MCF 10A (cell line): Measurements from ENCODE around the gene AARS2. TPM values are rescaled to one million over a fixed set of nuclear protein-coding genes. Genes with fewer than 3 reads are reported as not detected.
"Not testable (repeated sequence)": the region's sequence is repeated elsewhere in the genome, so short reads cannot be mapped to it uniquely, and the experiment has no call there.

Experiments used
- BruUV-seq: library from RNA; stranded (reverse); fragments of 400-500 nt; replicated peaks from 2 replicates; lab custom pipeline; 2021; lab: Mats Ljungman, UMichigan
- CTCF ChIA-PET: fragments of 300-600 bp; sonication (Branson Sonifier 250); formaldehyde crosslinking; extraction: SDS; loops from one replicate; lab custom pipeline; 2021; ENCODE audit warnings: antibody characterized with exemption, inconsistent platforms; lab: Yijun Ruan, JAX
- POLR2A ChIA-PET: fragments of 300-600, 350-650 bp; sonication (Branson Sonifier 250); formaldehyde crosslinking; extraction: SDS; loops from one replicate; lab custom pipeline; 2020; ENCODE audit warnings: antibody characterized with exemption, inconsistent platforms; lab: Yijun Ruan, JAX
- DNase-seq: peaks from one replicate; pipeline ENCODE4 v3.0.0-alpha.2; 2018; ENCODE audit not compliant: unreplicated experiment
- H3K27ac Mint-ChIP-seq: one replicate; pipeline ENCODE4 v1.8.0; 2022; ENCODE audit warnings: mild to moderate bottlenecking, low read depth, mixed read lengths; ENCODE audit not compliant: unreplicated experiment
- H3K27me3 Mint-ChIP-seq: one replicate; pipeline ENCODE4 v1.8.0; 2022; ENCODE audit warnings: mixed read lengths; ENCODE audit not compliant: insufficient read depth, unreplicated experiment
- H3K36me3 Mint-ChIP-seq: one replicate; pipeline ENCODE4 v1.8.0; 2022; ENCODE audit warnings: mild to moderate bottlenecking, moderate library complexity, mixed read lengths; ENCODE audit not compliant: insufficient read depth, unreplicated experiment
- H3K4me1 Mint-ChIP-seq: one replicate; pipeline ENCODE4 v1.8.0; 2022; ENCODE audit warnings: mixed read lengths; ENCODE audit not compliant: insufficient read depth, unreplicated experiment
- H3K4me3 Mint-ChIP-seq: one replicate; pipeline ENCODE4 v1.8.0; 2022; ENCODE audit warnings: mild to moderate bottlenecking, moderate library complexity, mixed read lengths; ENCODE audit not compliant: unreplicated experiment
- H3K9me3 Mint-ChIP-seq: one replicate; pipeline ENCODE4 v1.8.0; 2022; ENCODE audit warnings: mixed read lengths; ENCODE audit not compliant: unreplicated experiment
- CTCF ChIP-seq: fragments of 200-600 bp; IDR thresholded peaks from one replicate; pipeline ENCODE4 v1.8.0; 2022; ENCODE audit warnings: antibody characterized with exemption, mild to moderate bottlenecking; ENCODE audit not compliant: unreplicated experiment
- intact Hi-C: fragments of 100-400 bp; cut with micrococcal nuclease; formaldehyde crosslinking; loops from 2 replicates; pipeline ENCODE4 v1.14.1; 2022
- total RNA-seq: library from RNA; stranded (reverse); gene quantifications from 2 replicates; pipeline ENCODE4 v1.2.3, GENCODE V29; 2022

AARS2 gene
- total RNA-seq, 1 experiment from 2014 or later: 15.5 TPM

- H3K36me3 Mint-ChIP-seq: no peaks in the 10 kb centered on the region
- no peaks in the 10 kb centered on the region for H3K9me3 Mint-ChIP-seq
- TF ChIP-seq CTCF: no peak
- no peak overlapping the region for H3K27ac Mint-ChIP-seq
- peaks cover 12% of the 10 kb centered on the region for H3K27me3 Mint-ChIP-seq
- ChIA-PET POLR2A (interaction anchor here (0.6 kb wide), 1 partner anchor 28 kb away, joined by 4 read pairs; no protein-coding TSS in a partner anchor), CTCF (interaction anchor here (0.6 to 1.2 kb wide), 3 partner anchors 15 to 156 kb away, joined by 3 read pairs; partner anchors contain the start of gene AARS2)
- H3K4me3 Mint-ChIP-seq: no peak overlapping the region
- DNase-seq: no peak
- no peaks in the 10 kb centered on the region for H3K4me1 Mint-ChIP-seq
- intact Hi-C loops: no loop called here
- no TSS peak for BruUV-seq
Measured at GRCh38 chr6:44327760-44328159, 14.6 kb upstream of the AARS2 start.

- Mint-ChIP-seq H3K9me3 (no peaks in the 10 kb centered on the region), H3K4me3 (no peak overlapping the region), H3K27ac (no peak overlapping the region), H3K27me3 (peaks cover 12% of the 10 kb centered on the region), H3K36me3 (no peaks in the 10 kb centered on the region), H3K4me1 (no peaks in the 10 kb centered on the region)
- TF ChIP-seq CTCF: no peak
- BruUV-seq: no TSS peak
- CTCF ChIA-PET: interaction anchor here (0.6 to 1.6 kb wide), 4 partner anchors 14 to 156 kb away, joined by 3 to 4 read pairs (median 3); partner anchors contain the start of gene AARS2
- POLR2A ChIA-PET: interaction anchor here (0.6 kb wide), 1 partner anchor 28 kb away, joined by 4 read pairs; no protein-coding TSS in a partner anchor
- no peak for DNase-seq
- intact Hi-C loops: no loop called here
Measured at GRCh38 chr6:44327096-44327495, 13.9 kb upstream of the AARS2 start.

- ChIA-PET CTCF (no interaction called here), POLR2A (no interaction called here)
- DNase-seq: no peak
- Mint-ChIP-seq H3K36me3 (no peaks in the 10 kb centered on the region), H3K9me3 (no peaks in the 10 kb centered on the region), H3K4me3 (no peak overlapping the region), H3K27me3 (peaks cover 47% of the 10 kb centered on the region), H3K27ac (no peak overlapping the region), H3K4me1 (no peaks in the 10 kb centered on the region)
- TF ChIP-seq CTCF: no peak
- intact Hi-C loops: no loop called here
- BruUV-seq: no TSS peak
Measured at GRCh38 chr6:44321210-44321609, 8.1 kb upstream of the AARS2 start.

- H3K4me1 Mint-ChIP-seq, BruUV-seq, H3K9me3 Mint-ChIP-seq, H3K36me3 Mint-ChIP-seq, intact Hi-C loops, H3K27ac Mint-ChIP-seq, DNase-seq, H3K4me3 Mint-ChIP-seq: not testable (repeated sequence)
- H3K27me3 Mint-ChIP-seq: peaks cover 55% of the 10 kb centered on the region
- ChIA-PET POLR2A (interaction anchor here (0.6 kb wide), 2 partner anchors 22 to 1175 kb away, joined by 3 to 4 read pairs; no protein-coding TSS in a partner anchor), CTCF (interaction anchor here (0.9 kb wide), 1 partner anchor 21 kb away, joined by 5 read pairs; no protein-coding TSS in a partner anchor)
Measured at GRCh38 chr6:44317136-44317631, 4.0 kb upstream of the AARS2 start.
